CD4-positive, alpha-beta T cell (primary cell): Measurements from ENCODE around the gene ATF7IP. TPM values are rescaled to one million over a fixed set of nuclear protein-coding genes. Genes with fewer than 3 reads are reported as not detected.

ENCODE experiments used
- ATAC-seq: fragments of 200-7000 bp; cut with Tn5 transposase; one replicate; pipeline ENCODE4 v1.10.0; 2022; ENCODE audit warnings: mild to moderate bottlenecking; ENCODE audit not compliant: poor library complexity
- CTCF ChIA-PET: fragments of 350-600 bp; sonication (Branson Sonifier 250); formaldehyde crosslinking; loops from one replicate; lab custom pipeline; 2021; ENCODE audit warnings: antibody characterized with exemption, inconsistent platforms; lab: Charles Lee
- POLR2A ChIA-PET: fragments of 350-600 bp; sonication (Branson Sonifier 250); formaldehyde crosslinking; loops from one replicate; lab custom pipeline; 2021; ENCODE audit warnings: antibody characterized with exemption, inconsistent platforms; lab: Charles Lee
- DNase-seq, 14 experiments: peaks; one replicate each; pipeline ENCODE4 v3.0.0-alpha.2; 2013 to 2020; ENCODE audit warnings: mixed read lengths in 2 of 14
- H3K27ac ChIP-seq, 2 donors: one replicate each; pipeline versions ENCODE4 v1.5.1 to v1.7.0; 2013; ENCODE audit warnings: low read length in 2 of 2, low read depth in 1 of 2, mild to moderate bottlenecking in 1 of 2
- H3K27me3 ChIP-seq, 2 experiments: 1 replicate in 1 of 2; 2 replicates in 1 of 2; pipeline versions ENCODE4 v1.6.1 to v1.7.0; 2013; ENCODE audit warnings: low read length in 2 of 2, control low read depth in 1 of 2, mild to moderate bottlenecking in 1 of 2, moderate library complexity in 1 of 2; ENCODE audit not compliant: insufficient read depth in 2 of 2, control insufficient read depth in 1 of 2
- H3K36me3 ChIP-seq: one replicate; pipeline ENCODE4 v1.6.1; 2013; ENCODE audit warnings: low read length, control low read depth; ENCODE audit not compliant: insufficient read depth
- H3K4me1 ChIP-seq: one replicate; pipeline ENCODE4 v1.6.1; 2013; ENCODE audit warnings: low read length, control low read depth; ENCODE audit not compliant: insufficient read depth
- H3K4me3 ChIP-seq: one replicate; pipeline ENCODE4 v1.5.1; 2013; ENCODE audit warnings: mild to moderate bottlenecking, low read length, moderate library complexity
- H3K9me3 ChIP-seq, 2 experiments: 1 replicate in 1 of 2; 2 replicates in 1 of 2; pipeline versions ENCODE4 v1.6.1 to v1.7.0; 2013; ENCODE audit warnings: low read length in 2 of 2, mild to moderate bottlenecking in 2 of 2, control low read depth in 1 of 2, moderate library complexity in 1 of 2; ENCODE audit not compliant: control insufficient read depth in 1 of 2, insufficient read depth in 1 of 2
- H3K27ac Mint-ChIP-seq: one replicate; pipeline ENCODE4 v1.8.0; 2020; ENCODE audit warnings: mixed read lengths
- H3K27me3 Mint-ChIP-seq: one replicate; pipeline ENCODE4 v1.8.0; 2021; ENCODE audit warnings: mixed read lengths
- H3K36me3 Mint-ChIP-seq: one replicate; pipeline ENCODE4 v1.8.0; 2021; ENCODE audit warnings: low read depth, mixed read lengths
- H3K4me1 Mint-ChIP-seq: one replicate; pipeline ENCODE4 v1.8.0; 2021; ENCODE audit warnings: low read depth, mixed read lengths
- H3K4me3 Mint-ChIP-seq: one replicate; pipeline ENCODE4 v1.8.0; 2020; ENCODE audit warnings: mild to moderate bottlenecking, mixed read lengths
- H3K9me3 Mint-ChIP-seq: one replicate; pipeline ENCODE4 v1.8.0; 2020; ENCODE audit warnings: mixed read lengths
- CTCF ChIP-seq: fragments of 200-600 bp; IDR thresholded peaks from one replicate; pipeline ENCODE4 v1.8.0; 2022; ENCODE audit warnings: antibody characterized with exemption, mild to moderate bottlenecking
- intact Hi-C, 2 experiments: fragments of 100-400 bp; cut with DNase I in 1 of 2; cut with micrococcal nuclease in 1 of 2; formaldehyde crosslinking; loops; one replicate each; pipeline versions ENCODE4 v1.15.1 to v1.9.0; 2023 to 2025; cut with DNase I, micrococcal nuclease
- total RNA-seq, 174 experiments: library from RNA in 2 of 174; stranded (reverse) in 2 of 174; gene quantifications; one replicate each; pipeline ENCODE4 v1.2.3 and lab custom pipeline; 2021 to 2026

ATF7IP gene
- total RNA-seq, 2 experiments from 2014 or later, result 134 to 143 TPM

- H3K27ac Mint-ChIP-seq, result peak overlapping the region; percentile 57
- no peak overlapping the region for H3K4me3 ChIP-seq
- no peaks in the 10 kb centered on the region for H3K9me3 ChIP-seq
- ChIA-PET POLR2A (interaction anchor here (0.8 to 1.9 kb wide), 2 partner anchors 32 to 63 kb away, joined by 3 to 5 read pairs; partner anchors contain the start of gene ATF7IP), CTCF (interaction anchor here (1.1 kb wide), 1 partner anchor 26 kb away, joined by 3 read pairs; no protein-coding TSS in a partner anchor)
- no peak for DNase-seq
- H3K4me1 ChIP-seq, result peaks cover 25% of the 10 kb centered on the region
- TF ChIP-seq CTCF, result no peak
- H3K4me1 Mint-ChIP-seq, result peaks cover 92% of the 10 kb centered on the region
- no peaks in the 10 kb centered on the region for H3K27me3 ChIP-seq
- no peak overlapping the region for H3K4me3 Mint-ChIP-seq
- no peak overlapping the region for H3K27ac ChIP-seq
- peaks cover 97% of the 10 kb centered on the region for H3K36me3 Mint-ChIP-seq
- peaks cover 61% of the 10 kb centered on the region for H3K36me3 ChIP-seq
- no peaks in the 10 kb centered on the region for H3K9me3 Mint-ChIP-seq
- intact Hi-C loops, result loop anchor here (2.0 to 10.0 kb wide), 2 partner anchors 17 to 237 kb away; no protein-coding TSS in a partner anchor
- H3K27me3 Mint-ChIP-seq, result no peaks in the 10 kb centered on the region
- no peak for ATAC-seq
Measured at GRCh38 chr12:14427929-14428328, 62.4 kb downstream of the ATF7IP start.

- TF ChIP-seq CTCF, result no peak
- ATAC-seq, result no peak
- no peaks in the 10 kb centered on the region for H3K27me3 ChIP-seq
- no peaks in the 10 kb centered on the region for H3K9me3 Mint-ChIP-seq
- intact Hi-C loops, result no loop called here
- H3K4me1 ChIP-seq, result peaks cover 19% of the 10 kb centered on the region
- H3K27me3 Mint-ChIP-seq, result no peaks in the 10 kb centered on the region
- H3K4me3 Mint-ChIP-seq, result no peak overlapping the region
- CTCF ChIA-PET, result no interaction called here
- H3K36me3 Mint-ChIP-seq, result peaks cover 88% of the 10 kb centered on the region
- peaks cover 76% of the 10 kb centered on the region for H3K4me1 Mint-ChIP-seq
- H3K4me3 ChIP-seq, result no peak overlapping the region
- H3K27ac Mint-ChIP-seq, result peak overlapping the region; percentile 57
- no peaks in the 10 kb centered on the region for H3K9me3 ChIP-seq
- no peak overlapping the region for H3K27ac ChIP-seq
- DNase-seq, result no peak
- peaks cover 59% of the 10 kb centered on the region for H3K36me3 ChIP-seq
- POLR2A ChIA-PET, result interaction anchor here (1.0 kb wide), 1 partner anchor 18 kb away, joined by 3 read pairs; no protein-coding TSS in a partner anchor
Measured at GRCh38 chr12:14430394-14430986, 65.0 kb downstream of the ATF7IP start.

- TF ChIP-seq CTCF, result no peak
- Histone ChIP-seq H3K27me3 (no peaks in the 10 kb centered on the region), H3K4me1 (peaks cover 14% of the 10 kb centered on the region), H3K27ac (no peak overlapping the region), H3K36me3 (peaks cover 60% of the 10 kb centered on the region), H3K9me3 (no peaks in the 10 kb centered on the region), H3K4me3 (no peak overlapping the region)
- intact Hi-C loops, result no loop called here
- DNase-seq (no peak), ATAC-seq (no peak)
- no peaks in the 10 kb centered on the region for H3K9me3 Mint-ChIP-seq
- peaks cover 65% of the 10 kb centered on the region for H3K4me1 Mint-ChIP-seq
- CTCF ChIA-PET, result no interaction called here
- H3K36me3 Mint-ChIP-seq, result peaks cover 87% of the 10 kb centered on the region
- POLR2A ChIA-PET, result interaction anchor here (1.2 kb wide), 1 partner anchor 67 kb away, joined by 3 read pairs; the partner anchor contains the start of gene ATF7IP
- peak overlapping the region; percentile 60 for H3K27ac Mint-ChIP-seq
- H3K4me3 Mint-ChIP-seq, result peak overlapping the region; percentile 17
- H3K27me3 Mint-ChIP-seq, result no peaks in the 10 kb centered on the region
Measured at GRCh38 chr12:14431975-14432374, 66.5 kb downstream of the ATF7IP start.
